Mesothelial cell of epicardium (in vitro differentiated cells): ENCODE measurements around the gene FXYD5. TPM values are rescaled to one million over a fixed set of nuclear protein-coding genes. Genes with fewer than 3 reads are reported as not detected.
"Not testable (repeated sequence)": the region's sequence is repeated elsewhere in the genome, so short reads cannot be mapped to it uniquely, and the experiment has no call there.

Source experiments
- DNase-seq, 2 experiments: peaks; one replicate each; pipeline ENCODE4 v3.0.0; 2021; ENCODE audit warnings: low spot score in 2 of 2; ENCODE audit not compliant: unreplicated experiment in 2 of 2
- H3K27ac Mint-ChIP-seq: 2 replicates; pipeline ENCODE4 v1.8.0; 2021; ENCODE audit warnings: mixed read lengths
- H3K27me3 Mint-ChIP-seq: 2 replicates; pipeline ENCODE4 v1.8.0; 2021; ENCODE audit warnings: low read depth, mixed read lengths
- H3K36me3 Mint-ChIP-seq: 2 replicates; pipeline ENCODE4 v1.8.0; 2021; ENCODE audit warnings: mixed read lengths
- H3K4me1 Mint-ChIP-seq: 2 replicates; pipeline ENCODE4 v1.8.0; 2021; ENCODE audit warnings: mixed read lengths
- H3K4me3 Mint-ChIP-seq: 2 replicates; pipeline ENCODE4 v1.8.0; 2021; ENCODE audit warnings: mild to moderate bottlenecking, moderate library complexity, mixed read lengths
- H3K9me3 Mint-ChIP-seq: 2 replicates; pipeline ENCODE4 v1.8.0; 2021; ENCODE audit warnings: mixed read lengths
- CTCF ChIP-seq: fragments of 200-600 bp; sonication (generic); IDR thresholded peaks from one replicate; pipeline ENCODE4 v1.5.0; 2021; ENCODE audit warnings: antibody characterized with exemption; ENCODE audit not compliant: unreplicated experiment
- total RNA-seq: library from RNA; stranded (reverse); gene quantifications from 3 replicates; pipeline ENCODE4 v1.2.1, GENCODE V29; 2021

Gene FXYD5
- total RNA-seq, 1 donor from 2014 or later: 24.7 TPM

DNA sequence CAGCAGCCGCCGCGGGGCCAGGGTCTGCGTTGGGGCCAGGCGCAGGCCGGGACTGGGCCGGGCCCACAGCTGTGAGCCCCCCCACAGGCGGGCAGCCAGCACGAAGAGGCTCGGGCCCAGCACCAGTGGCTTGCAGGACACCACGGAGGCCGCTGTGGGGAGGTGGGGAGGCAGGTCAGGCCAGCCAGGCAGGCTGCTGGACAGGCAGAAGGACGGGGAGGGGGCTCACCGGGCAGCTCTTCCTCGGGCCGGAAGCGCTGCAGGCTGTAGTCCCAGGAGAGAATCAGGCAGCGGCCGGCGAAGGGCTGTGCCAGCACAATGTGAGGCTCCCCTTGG is 27.9 kb upstream of the FXYD5 start:
- no peak for DNase-seq

DNA sequence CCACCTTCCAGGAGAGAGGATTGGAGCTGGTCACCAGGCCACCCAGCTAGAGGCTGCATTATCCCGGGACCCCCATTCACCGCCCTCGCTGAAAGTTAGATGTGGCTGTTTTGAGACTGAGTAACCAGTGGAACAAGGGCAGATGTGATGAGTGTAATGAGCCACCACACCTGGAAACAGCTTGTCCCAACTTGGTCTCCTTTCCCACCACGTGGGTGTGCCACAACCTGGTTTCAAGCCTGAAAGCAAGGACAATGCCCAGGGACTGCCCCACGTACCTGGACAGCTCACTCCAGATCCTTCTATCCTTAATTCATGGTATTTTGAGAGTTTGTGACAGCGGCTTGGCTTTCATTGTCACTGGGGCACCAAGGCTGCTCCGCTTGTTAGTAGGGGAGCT is 26.7 kb upstream of the FXYD5 start:
- no peak overlapping the region for H3K4me3 Mint-ChIP-seq
- no peak for DNase-seq
- no peak for TF ChIP-seq CTCF
- H3K27me3 Mint-ChIP-seq: no peaks in the 10 kb centered on the region
- no peaks in the 10 kb centered on the region for H3K9me3 Mint-ChIP-seq
- no peaks in the 10 kb centered on the region for H3K4me1 Mint-ChIP-seq
- no peaks in the 10 kb centered on the region for H3K36me3 Mint-ChIP-seq
- no peak overlapping the region for H3K27ac Mint-ChIP-seq

More for the DNA sequence above, 27.9 kb upstream of the FXYD5 start:
- Mint-ChIP-seq H3K4me1 (no peaks in the 10 kb centered on the region), H3K36me3 (no peaks in the 10 kb centered on the region), H3K4me3 (no peak overlapping the region), H3K9me3 (no peaks in the 10 kb centered on the region), H3K27ac (no peak overlapping the region), H3K27me3 (no peaks in the 10 kb centered on the region)
- no peak for TF ChIP-seq CTCF

GRCh38 chr19:35128398-35129057 is 26.0 kb upstream of the FXYD5 start:
- H3K36me3 Mint-ChIP-seq: no peaks in the 10 kb centered on the region
- no peaks in the 10 kb centered on the region for H3K27me3 Mint-ChIP-seq
- no peaks in the 10 kb centered on the region for H3K9me3 Mint-ChIP-seq
- no peak overlapping the region for H3K27ac Mint-ChIP-seq
- no peaks in the 10 kb centered on the region for H3K4me1 Mint-ChIP-seq
- TF ChIP-seq CTCF: no peak
- no peak for DNase-seq
- H3K4me3 Mint-ChIP-seq: no peak overlapping the region

DNA sequence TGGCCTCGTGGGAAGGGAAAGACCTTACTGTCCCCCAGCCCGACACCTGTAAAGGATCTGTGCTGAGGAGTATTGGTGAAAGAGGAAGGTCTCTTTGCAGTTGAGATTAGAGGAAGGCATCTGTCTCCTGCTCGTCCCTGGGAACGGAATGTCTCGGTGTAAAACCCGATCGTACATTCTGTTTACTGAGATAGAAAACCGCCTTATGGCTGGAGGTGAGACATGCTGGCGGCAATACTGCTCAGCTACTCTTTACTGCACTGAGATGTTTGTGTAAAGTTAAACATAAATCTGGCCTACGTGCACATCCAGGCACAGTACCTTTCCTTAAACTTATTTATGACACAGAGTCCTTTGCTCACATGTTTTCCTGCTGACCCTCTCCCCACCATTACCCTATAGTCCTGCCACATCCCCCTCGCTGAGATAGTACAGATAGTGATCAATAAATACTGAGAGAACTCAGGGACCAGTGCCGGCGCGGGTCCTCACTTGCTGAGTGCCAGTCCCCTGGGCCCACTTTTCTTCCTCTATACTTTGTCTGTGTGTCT is 24.7 kb upstream of the FXYD5 start:
- H3K4me1 Mint-ChIP-seq, H3K4me3 Mint-ChIP-seq, H3K9me3 Mint-ChIP-seq, DNase-seq, H3K36me3 Mint-ChIP-seq, H3K27ac Mint-ChIP-seq, H3K27me3 Mint-ChIP-seq: not testable (repeated sequence)

DNA sequence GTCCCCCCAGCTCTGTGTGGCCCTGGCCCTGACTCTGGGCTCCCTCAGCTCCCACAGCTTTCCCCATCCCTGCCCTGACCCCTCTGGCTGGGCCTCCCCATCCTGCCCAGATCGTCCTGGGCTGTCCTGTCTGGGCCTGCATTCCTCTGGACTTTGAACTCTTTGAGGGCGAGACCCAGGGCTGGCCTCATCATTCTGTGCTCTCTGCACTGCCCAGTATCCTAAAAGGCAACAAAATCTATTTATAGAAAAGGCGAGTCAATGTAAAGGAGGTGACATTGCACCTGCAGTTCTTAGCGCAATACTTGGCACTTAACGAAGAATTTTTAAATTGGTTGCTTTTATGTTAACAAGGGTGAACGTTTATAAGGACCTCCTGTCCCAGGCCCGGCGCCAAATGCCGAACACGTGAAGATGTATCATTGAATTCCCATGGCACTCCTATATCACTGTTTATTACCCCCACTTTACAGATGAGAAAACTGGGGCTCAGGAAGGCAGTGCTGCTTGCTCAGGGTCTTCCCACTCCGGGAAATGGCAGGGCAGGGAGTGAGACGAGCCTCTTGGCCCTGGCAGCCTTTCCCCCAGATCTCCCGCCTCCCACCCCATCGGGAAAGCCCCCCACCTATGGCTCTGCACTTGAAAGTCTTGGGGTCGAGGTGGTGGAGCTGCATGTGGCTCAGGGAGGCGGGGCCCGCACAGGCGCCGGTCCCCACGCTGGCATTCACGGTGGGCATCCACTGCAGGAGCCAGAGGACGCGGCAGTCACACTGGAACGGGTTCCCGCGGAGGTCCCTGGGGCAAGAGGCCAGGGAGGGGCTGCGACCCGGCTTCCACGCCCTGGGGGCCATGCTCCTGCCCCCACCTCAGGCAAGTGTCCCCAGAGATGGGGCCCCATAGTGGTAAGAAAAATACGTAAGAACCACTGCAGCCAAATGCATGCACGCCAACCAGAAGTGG is 23.5 kb upstream of the FXYD5 start:
- H3K27me3 Mint-ChIP-seq: peaks cover 3% of the 10 kb centered on the region
- no peak overlapping the region for H3K27ac Mint-ChIP-seq
- no peak overlapping the region for H3K4me3 Mint-ChIP-seq
- H3K4me1 Mint-ChIP-seq: peaks cover 3% of the 10 kb centered on the region
- no peaks in the 10 kb centered on the region for H3K9me3 Mint-ChIP-seq
- DNase-seq: no peak
- no peaks in the 10 kb centered on the region for H3K36me3 Mint-ChIP-seq
- no peak for TF ChIP-seq CTCF

DNA sequence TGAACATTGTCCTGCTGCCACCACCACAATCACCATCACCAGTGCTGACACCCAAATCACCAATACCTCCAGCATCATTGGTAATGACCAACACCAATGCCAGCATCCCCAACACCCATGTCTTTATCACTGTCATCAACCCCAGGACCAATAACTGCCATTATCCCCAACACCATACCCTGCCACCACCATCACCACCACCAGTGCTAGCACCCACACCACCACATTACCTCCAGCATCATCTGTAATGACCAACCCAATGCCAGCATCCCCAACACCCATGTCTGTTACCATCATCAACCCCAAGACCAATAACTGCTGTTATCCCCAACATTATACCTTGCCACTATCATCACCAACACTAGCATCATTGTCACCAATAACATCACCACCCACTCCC is 22.3 kb upstream of the FXYD5 start:
- peaks cover 4% of the 10 kb centered on the region for H3K27me3 Mint-ChIP-seq
- no peaks in the 10 kb centered on the region for H3K9me3 Mint-ChIP-seq
- peaks cover 6% of the 10 kb centered on the region for H3K4me1 Mint-ChIP-seq
- TF ChIP-seq CTCF: no peak
- H3K4me3 Mint-ChIP-seq: no peak overlapping the region
- DNase-seq: no peak
- H3K36me3 Mint-ChIP-seq: no peaks in the 10 kb centered on the region
- H3K27ac Mint-ChIP-seq: no peak overlapping the region
